K562 (cell line): ENCODE measurements around the gene ABHD16A. TPM values are rescaled to one million over a fixed set of nuclear protein-coding genes. Genes with fewer than 3 reads are reported as not detected.
A peak's percentile ranks its signal among the peaks of the same experiment; 100 is the strongest.

ENCODE experiments used
- BCOR ChIP-seq: fragments of 450-650 bp; IDR thresholded peaks from 2 replicates; pipeline ENCODE4 v1.6.1; 2016
- GATAD2A ChIP-seq: fragments of 450-650 bp; IDR thresholded peaks from 2 replicates; pipeline ENCODE4 v1.6.1; 2017
- KHSRP ChIP-seq: fragments of 450-650 bp; IDR thresholded peaks from 2 replicates; pipeline ENCODE4 v1.6.1; 2017
- MITF ChIP-seq: IDR thresholded peaks from 2 replicates; pipeline ENCODE4 v1.6.1; 2014; ENCODE audit warnings: antibody characterized with exemption
- NEUROD1 ChIP-seq: fragments of 150-350 bp; IDR thresholded peaks from 2 replicates; pipeline ENCODE4 v1.6.1; 2014; ENCODE audit warnings: borderline replicate concordance, low read length, low read depth; ENCODE audit not compliant: partially characterized antibody
- RFX7 ChIP-seq: fragments of 250-450 bp; sonication (Bioruptor Pico); IDR thresholded peaks from 2 replicates; pipeline ENCODE4 v1.5.1; 2021; ENCODE audit warnings: mild to moderate bottlenecking
- SP2 ChIP-seq: IDR thresholded peaks from 2 replicates; pipeline ENCODE4 v1.6.1; 2011; ENCODE audit warnings: mild to moderate bottlenecking, low read depth, low read length, moderate library complexity; ENCODE audit not compliant: poor library complexity, severe bottlenecking; ENCODE audit errors: extremely low read depth
- SRSF1 ChIP-seq: fragments of 200-400 bp; formaldehyde crosslinking; IDR thresholded peaks from 2 replicates; pipeline ENCODE4 v1.6.1; 2017; ENCODE audit warnings: mild to moderate bottlenecking, low read depth, low read length, moderate library complexity
- ZNF318 ChIP-seq, 2 experiments: fragments of 450-650 bp; IDR thresholded peaks; 2 replicates each; pipeline ENCODE4 v1.6.1; 2016; ENCODE audit warnings: mild to moderate bottlenecking in 2 of 2, borderline replicate concordance in 1 of 2, low read depth in 1 of 2, moderate library complexity in 1 of 2
- ZNF445 ChIP-seq: fragments of 250-450 bp; sonication (Bioruptor Pico); IDR thresholded peaks from 2 replicates; pipeline ENCODE4 v1.4.0; 2020; ENCODE audit warnings: low read depth, mild to moderate bottlenecking, moderate library complexity
- polyA plus RNA-seq, 8 experiments: library from polyadenylated mRNA; depleted of rRNA in 4 of 8; stranded (reverse) in 5 of 8; unstranded in 3 of 8; fragments of >200 nt; fragmentation: Nextera tagmentation in 2 of 8; fragmentation: Illumina TruSeq in 1 of 8; extraction: Ambion mirVana in 2 of 8; extraction: Trizol in 1 of 8; gene quantifications; 2 replicates each; pipeline versions ENCODE4 v1.2.1 to v1.2.3, GENCODE V29; 2011 to 2014; ENCODE audit warnings: inconsistent platforms in 1 of 8, missing spikeins in 1 of 8
- total RNA-seq, 7 experiments: library from RNA; depleted of rRNA in 6 of 7; stranded (reverse); fragments of >200 nt in 6 of 7; fragmentation: Illumina TruSeq in 2 of 7; extraction: Trizol in 2 of 7; gene quantifications; 2 replicates each; pipeline versions ENCODE4 v1.2.1 to v1.2.3, GENCODE V29; 2011 to 2021; ENCODE audit warnings: low replicate concordance in 1 of 7
- TF ChIP-seq, protein P1 (sequence below), 2 experiments: IDR thresholded peaks; 2 replicates each; pipeline ENCODE4 v1.6.1; 2011; ENCODE audit warnings: borderline replicate concordance in 1 of 2, control low read depth in 1 of 2, low read depth in 1 of 2, low read length in 1 of 2, mild to moderate bottlenecking in 1 of 2, mixed read lengths in 1 of 2, moderate library complexity in 1 of 2; ENCODE audit not compliant: insufficient read depth in 1 of 2, insufficient read length in 1 of 2, poor library complexity in 1 of 2, severe bottlenecking in 1 of 2; ENCODE audit errors: extremely low read depth in 1 of 2
- TF ChIP-seq, protein P2 (sequence below): sonication (generic); formaldehyde crosslinking; IDR thresholded peaks from 2 replicates; pipeline ENCODE4 v1.8.0; 2022; ENCODE audit warnings: mild to moderate bottlenecking, low read depth, missing genetic modification reagents
- TF ChIP-seq, protein P3 (sequence below), 2 experiments: fragments of 250-450 bp in 1 of 2; fragments of 450-650 bp in 1 of 2; sonication (Bioruptor Pico) in 1 of 2; IDR thresholded peaks; 2 replicates each; pipeline versions ENCODE4 v1.6.1 to v1.8.0; 2016 to 2021; ENCODE audit warnings: mild to moderate bottlenecking in 2 of 2, moderate library complexity in 2 of 2, missing compliant biosample characterization in 1 of 2, missing genetic modification characterization in 1 of 2

The ABHD16A gene
- total and polyA plus RNA-seq, 9 of the 15 experiments (the other 6 are each of a cell fraction or from before 2014, with no cell fraction given) = 25.8 to 120 (median 81.6) TPM

DNA sequence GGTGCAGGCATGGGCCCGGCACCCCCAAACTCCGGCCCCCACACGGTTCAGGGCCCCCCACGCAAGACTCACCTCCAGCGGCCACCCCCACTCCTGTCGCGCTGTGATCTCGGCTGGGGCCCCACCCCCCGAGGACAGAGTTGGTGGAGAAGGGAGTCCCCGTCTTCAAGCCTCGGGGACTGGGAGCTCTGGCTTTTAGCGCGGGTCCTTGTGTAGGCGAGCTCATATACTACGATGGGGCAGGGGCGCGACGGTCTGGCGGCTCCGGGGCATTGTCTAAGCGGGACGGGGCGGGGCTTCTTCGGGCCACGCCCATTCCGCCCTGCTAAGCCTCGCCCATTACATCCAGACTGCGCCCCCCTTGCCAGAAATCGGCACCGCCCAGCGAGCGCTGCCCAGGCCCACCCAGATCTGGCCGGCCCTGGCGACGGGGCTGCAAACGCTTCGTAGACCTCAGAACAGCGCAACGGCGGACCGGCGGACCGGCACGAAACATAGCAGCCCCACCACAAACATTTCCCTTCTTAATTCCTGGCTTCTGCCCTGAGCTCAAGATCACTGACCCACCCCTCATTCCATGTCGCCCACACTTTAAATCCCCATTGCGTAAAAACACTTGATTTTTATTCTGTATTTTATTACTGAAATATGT is 27.0 kb upstream of the ABHD16A start (continued):
- TF ChIP-seq SRSF1 (0 out of 2 replicates have a peak, but pooled peaks have one; percentile 85), ZNF318 (IDR thresholded peaks at IDR 0.05; ENCODE audit: borderline replicate concordance in 1 of 2, low read depth in 1 of 2) (no peak), BCOR (no peak), ZNF445 (CRISPR knock-in tag) (peak; percentile 97), GATAD2A (no peak), RFX7 (CRISPR knock-in tag) (peak; percentile 90), KHSRP (peak; percentile 63), SP2 (peak; percentile 16), MITF (no peak), NEUROD1 (peak; percentile 66)
- TF ChIP-seq, protein P1, sequence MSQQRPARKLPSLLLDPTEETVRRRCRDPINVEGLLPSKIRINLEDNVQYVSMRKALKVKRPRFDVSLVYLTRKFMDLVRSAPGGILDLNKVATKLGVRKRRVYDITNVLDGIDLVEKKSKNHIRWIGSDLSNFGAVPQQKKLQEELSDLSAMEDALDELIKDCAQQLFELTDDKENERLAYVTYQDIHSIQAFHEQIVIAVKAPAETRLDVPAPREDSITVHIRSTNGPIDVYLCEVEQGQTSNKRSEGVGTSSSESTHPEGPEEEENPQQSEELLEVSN (IDR thresholded peaks at IDR 0.05; ENCODE audit: borderline replicate concordance in 1 of 2, extremely low read depth in 1 of 2, insufficient read depth in 1 of 2, insufficient read length in 1 of 2, low read depth in 1 of 2, low read length in 1 of 2, poor library complexity in 1 of 2, severe bottlenecking in 1 of 2) = peak in 1 of 2 experiments; percentile 15
- TF ChIP-seq, protein P2, sequence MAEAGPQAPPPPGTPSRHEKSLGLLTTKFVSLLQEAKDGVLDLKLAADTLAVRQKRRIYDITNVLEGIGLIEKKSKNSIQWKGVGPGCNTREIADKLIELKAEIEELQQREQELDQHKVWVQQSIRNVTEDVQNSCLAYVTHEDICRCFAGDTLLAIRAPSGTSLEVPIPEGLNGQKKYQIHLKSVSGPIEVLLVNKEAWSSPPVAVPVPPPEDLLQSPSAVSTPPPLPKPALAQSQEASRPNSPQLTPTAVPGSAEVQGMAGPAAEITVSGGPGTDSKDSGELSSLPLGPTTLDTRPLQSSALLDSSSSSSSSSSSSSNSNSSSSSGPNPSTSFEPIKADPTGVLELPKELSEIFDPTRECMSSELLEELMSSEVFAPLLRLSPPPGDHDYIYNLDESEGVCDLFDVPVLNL = peak; percentile 39; the same call in 1 of the 2 replicates
- TF ChIP-seq, protein P3, sequence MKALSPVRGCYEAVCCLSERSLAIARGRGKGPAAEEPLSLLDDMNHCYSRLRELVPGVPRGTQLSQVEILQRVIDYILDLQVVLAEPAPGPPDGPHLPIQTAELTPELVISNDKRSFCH (CRISPR knock-in tag; IDR thresholded peaks at IDR 0.05) = 0 out of 2 replicates have a peak, but pooled peaks have one; percentile 38
- TF ChIP-seq, protein P3 (tag; IDR thresholded peaks at IDR 0.05) = no peak
